Naive thymus-derived CD4-positive, alpha-beta T cell (primary cell): ENCODE measurements around the gene DACH1. TPM values are rescaled to one million over a fixed set of nuclear protein-coding genes. Genes with fewer than 3 reads are reported as not detected.

Experiments
- ATAC-seq: fragments of 150-1000 bp; cut with Tn5 transposase; 2 replicates; pipeline ENCODE4 v1.10.0; 2021; ENCODE audit warnings: mild to moderate bottlenecking, moderate library complexity
- CTCF ChIA-PET: fragments of 350-600 bp; sonication (Branson Sonifier 250); formaldehyde crosslinking; loops from one replicate; lab custom pipeline; 2021; ENCODE audit warnings: antibody characterized with exemption; lab: Charles Lee
- POLR2A ChIA-PET: fragments of 350-600 bp; sonication (Branson Sonifier 250); formaldehyde crosslinking; loops from one replicate; lab custom pipeline; 2021; ENCODE audit warnings: antibody characterized with exemption, inconsistent platforms; lab: Charles Lee
- DNase-seq, 9 donors: peaks; one replicate each; pipeline versions ENCODE4 v3.0.0 to v3.0.0-alpha.2; 2020 to 2022; ENCODE audit warnings: mixed read lengths in 1 of 9
- H3K27ac ChIP-seq: one replicate; pipeline ENCODE4 v1.7.0; 2013; ENCODE audit warnings: mild to moderate bottlenecking, low read depth, low read length, moderate library complexity
- H3K27me3 ChIP-seq, 2 donors: one replicate each; pipeline ENCODE4 v1.7.0; 2013; ENCODE audit warnings: low read length in 2 of 2, mild to moderate bottlenecking in 2 of 2, moderate library complexity in 2 of 2; ENCODE audit not compliant: control insufficient read depth in 2 of 2, insufficient read depth in 2 of 2
- H3K36me3 ChIP-seq, 3 experiments: 1 replicate in 2 of 3; 2 replicates in 1 of 3; pipeline ENCODE4 v1.7.0; 2013; ENCODE audit warnings: low read length in 3 of 3, mild to moderate bottlenecking in 3 of 3, moderate library complexity in 1 of 3; ENCODE audit not compliant: insufficient read depth in 3 of 3, control insufficient read depth in 2 of 3
- H3K4me1 ChIP-seq, 2 donors: one replicate each; pipeline ENCODE4 v1.7.0; 2013; ENCODE audit warnings: low read length in 2 of 2, mild to moderate bottlenecking in 2 of 2, moderate library complexity in 1 of 2; ENCODE audit not compliant: control insufficient read depth in 2 of 2, insufficient read depth in 2 of 2
- H3K4me3 ChIP-seq: 2 replicates; pipeline ENCODE4 v1.7.0; 2013; ENCODE audit warnings: mild to moderate bottlenecking, low read length
- H3K9me3 ChIP-seq, 3 experiments: 1 replicate in 2 of 3; 2 replicates in 1 of 3; pipeline ENCODE4 v1.7.0; 2013; ENCODE audit warnings: low read length in 3 of 3; ENCODE audit not compliant: control insufficient read depth in 2 of 3
- H3K27ac Mint-ChIP-seq, 9 donors: one replicate each; pipeline ENCODE4 v1.8.0; 2020 to 2022; ENCODE audit warnings: mixed read lengths in 9 of 9, mild to moderate bottlenecking in 8 of 9, moderate library complexity in 5 of 9, inconsistent platforms in 2 of 9
- H3K27me3 Mint-ChIP-seq, 5 donors: one replicate each; pipeline ENCODE4 v1.8.0; 2021 to 2022; ENCODE audit warnings: mixed read lengths in 5 of 5, mild to moderate bottlenecking in 1 of 5
- H3K36me3 Mint-ChIP-seq, 5 donors: one replicate each; pipeline ENCODE4 v1.8.0; 2020 to 2022; ENCODE audit warnings: mixed read lengths in 5 of 5, mild to moderate bottlenecking in 3 of 5, inconsistent platforms in 1 of 5
- H3K4me1 Mint-ChIP-seq, 7 donors: one replicate each; pipeline ENCODE4 v1.8.0; 2020 to 2022; ENCODE audit warnings: mixed read lengths in 7 of 7, mild to moderate bottlenecking in 3 of 7, inconsistent platforms in 1 of 7
- H3K4me3 Mint-ChIP-seq, 10 donors: one replicate each; pipeline ENCODE4 v1.8.0; 2020 to 2022; ENCODE audit warnings: mild to moderate bottlenecking in 10 of 10, mixed read lengths in 10 of 10, moderate library complexity in 6 of 10, inconsistent platforms in 2 of 10
- H3K9me3 Mint-ChIP-seq, 11 donors: one replicate each; pipeline ENCODE4 v1.8.0; 2020 to 2022; ENCODE audit warnings: mixed read lengths in 11 of 11, mild to moderate bottlenecking in 4 of 11, inconsistent platforms in 1 of 11, moderate library complexity in 1 of 11
- intact Hi-C, 2 donors: fragments of 100-400 bp; cut with micrococcal nuclease; formaldehyde crosslinking; loops; one replicate each; pipeline ENCODE4 v1.15.1; 2023
- polyA plus RNA-seq, 2 donors: library from polyadenylated mRNA; unstranded; fragments of 300-500 nt; fragmentation: Illumina TruSeq; gene quantifications; one replicate each; pipeline ENCODE4 v1.2.3, GENCODE V29; 2021
- total RNA-seq, 6 experiments: library from RNA in 5 of 6; stranded (reverse) in 5 of 6; gene quantifications; 1 replicate in 5 of 6; 2 replicates in 1 of 6; pipeline ENCODE4 v1.2.3 and lab custom pipeline; 2021 to 2026

DACH1 gene
- total and polyA plus RNA-seq, 7 experiments from 2014 or later, result 0.20 to 1.7 (median 0.57) TPM; not detected in 1

- Mint-ChIP-seq H3K4me3 (no peak overlapping the region), H3K4me1 (no peaks in the 10 kb centered on the region), H3K36me3 (no peaks in the 10 kb centered on the region), H3K27me3 (no peaks in the 10 kb centered on the region), H3K27ac (no peak overlapping the region), H3K9me3 (peaks cover 0 to 5% (median 0%) of the 10 kb centered on the region in 11 donors)
- H3K4me3 ChIP-seq, result no peak overlapping the region
- no peaks in the 10 kb centered on the region for H3K27me3 ChIP-seq
- H3K27ac ChIP-seq, result no peak overlapping the region
- H3K9me3 ChIP-seq, result no peaks in the 10 kb centered on the region
- H3K36me3 ChIP-seq, result no peaks in the 10 kb centered on the region
- ChIA-PET CTCF (no interaction called here), POLR2A (no interaction called here)
- no peaks in the 10 kb centered on the region for H3K4me1 ChIP-seq
- DNase-seq (no peak), ATAC-seq (no peak)
- intact Hi-C loops, result no loop called here
Observed at GRCh38 chr13:71590654-71591148, 276.3 kb downstream of the DACH1 start.

- Histone ChIP-seq H3K4me3 (no peak overlapping the region), H3K36me3 (no peaks in the 10 kb centered on the region), H3K27me3 (no peaks in the 10 kb centered on the region), H3K9me3 (no peaks in the 10 kb centered on the region), H3K27ac (no peak overlapping the region), H3K4me1 (no peaks in the 10 kb centered on the region)
- ATAC-seq (no peak), DNase-seq (no peak)
- Mint-ChIP-seq H3K27ac (no peak overlapping the region), H3K36me3 (no peaks in the 10 kb centered on the region), H3K9me3 (peaks cover 0 to 5% (median 0%) of the 10 kb centered on the region in 11 donors), H3K4me1 (no peaks in the 10 kb centered on the region), H3K4me3 (no peak overlapping the region), H3K27me3 (no peaks in the 10 kb centered on the region)
- intact Hi-C loops, result no loop called here
- CTCF ChIA-PET, result no interaction called here
- POLR2A ChIA-PET, result no interaction called here
Observed at GRCh38 chr13:71589032-71589431, 278.0 kb downstream of the DACH1 start.

- ChIA-PET POLR2A (no interaction called here), CTCF (interaction anchor here (0.7 kb wide), 1 partner anchor 876 kb away, joined by 3 read pairs; no protein-coding TSS in a partner anchor)
- Mint-ChIP-seq H3K4me3 (no peak overlapping the region), H3K27me3 (no peaks in the 10 kb centered on the region), H3K4me1 (no peaks in the 10 kb centered on the region), H3K9me3 (peaks cover 0 to 5% (median 0%) of the 10 kb centered on the region in 11 donors), H3K36me3 (no peaks in the 10 kb centered on the region), H3K27ac (no peak overlapping the region)
- no peaks in the 10 kb centered on the region for H3K36me3 ChIP-seq
- no peaks in the 10 kb centered on the region for H3K27me3 ChIP-seq
- DNase-seq (no peak), ATAC-seq (no peak)
- H3K4me3 ChIP-seq, result no peak overlapping the region
- H3K27ac ChIP-seq, result no peak overlapping the region
- no peaks in the 10 kb centered on the region for H3K9me3 ChIP-seq
- H3K4me1 ChIP-seq, result no peaks in the 10 kb centered on the region
- intact Hi-C loops, result no loop called here
Observed at GRCh38 chr13:71587817-71588216, 279.2 kb downstream of the DACH1 start.

GRCh38 chr13:71587193-71587592, 279.8 kb downstream of the DACH1 start:
- Mint-ChIP-seq H3K4me3 (no peak overlapping the region), H3K36me3 (no peaks in the 10 kb centered on the region), H3K27me3 (no peaks in the 10 kb centered on the region), H3K27ac (no peak overlapping the region), H3K9me3 (peaks cover 0 to 5% (median 0%) of the 10 kb centered on the region in 11 donors), H3K4me1 (no peaks in the 10 kb centered on the region)
- intact Hi-C loops, result no loop called here
- ChIA-PET POLR2A (no interaction called here), CTCF (interaction anchor here (0.6 kb wide), 1 partner anchor 11 kb away, joined by 3 read pairs; no protein-coding TSS in a partner anchor)
- no peaks in the 10 kb centered on the region for H3K27me3 ChIP-seq
- no peaks in the 10 kb centered on the region for H3K4me1 ChIP-seq
- H3K27ac ChIP-seq, result no peak overlapping the region
- H3K36me3 ChIP-seq, result no peaks in the 10 kb centered on the region
- H3K9me3 ChIP-seq, result no peaks in the 10 kb centered on the region
- ATAC-seq, result no peak
- no peak for DNase-seq
- no peak overlapping the region for H3K4me3 ChIP-seq

- Histone ChIP-seq H3K36me3 (no peaks in the 10 kb centered on the region), H3K4me1 (no peaks in the 10 kb centered on the region), H3K27me3 (no peaks in the 10 kb centered on the region), H3K27ac (no peak overlapping the region), H3K9me3 (no peaks in the 10 kb centered on the region), H3K4me3 (no peak overlapping the region)
- Mint-ChIP-seq H3K4me1 (no peaks in the 10 kb centered on the region), H3K9me3 (no peaks in the 10 kb centered on the region), H3K36me3 (no peaks in the 10 kb centered on the region), H3K27me3 (no peaks in the 10 kb centered on the region), H3K4me3 (no peak overlapping the region), H3K27ac (no peak overlapping the region)
- ATAC-seq (no peak), DNase-seq (no peak)
- ChIA-PET POLR2A (no interaction called here), CTCF (no interaction called here)
- intact Hi-C loops, result no loop called here
Observed at GRCh38 chr13:71583581-71583980, 283.4 kb downstream of the DACH1 start.

- intact Hi-C loops, result no loop called here
- H3K4me1 Mint-ChIP-seq, result no peaks in the 10 kb centered on the region
- no peaks in the 10 kb centered on the region for H3K36me3 ChIP-seq
- ATAC-seq (no peak), DNase-seq (no peak)
- peaks cover 0 to 2% (median 0%) of the 10 kb centered on the region in 11 donors for H3K9me3 Mint-ChIP-seq
- H3K27me3 ChIP-seq, result no peaks in the 10 kb centered on the region
- H3K9me3 ChIP-seq, result no peaks in the 10 kb centered on the region
- CTCF ChIA-PET, result no interaction called here
- H3K4me3 ChIP-seq, result no peak overlapping the region
- no peak overlapping the region for H3K27ac Mint-ChIP-seq
- POLR2A ChIA-PET, result no interaction called here
- no peaks in the 10 kb centered on the region for H3K27me3 Mint-ChIP-seq
- no peak overlapping the region for H3K4me3 Mint-ChIP-seq
- H3K4me1 ChIP-seq, result no peaks in the 10 kb centered on the region
- H3K27ac ChIP-seq, result no peak overlapping the region
- H3K36me3 Mint-ChIP-seq, result no peaks in the 10 kb centered on the region
Observed at GRCh38 chr13:71580614-71581013, 286.4 kb downstream of the DACH1 start.

- H3K27ac ChIP-seq, result no peak overlapping the region
- DNase-seq, result no peak
- Mint-ChIP-seq H3K27ac (no peak overlapping the region), H3K9me3 (peaks cover 0 to 2% (median 0%) of the 10 kb centered on the region in 11 donors), H3K4me3 (no peak overlapping the region), H3K27me3 (no peaks in the 10 kb centered on the region), H3K4me1 (no peaks in the 10 kb centered on the region), H3K36me3 (no peaks in the 10 kb centered on the region)
- H3K4me3 ChIP-seq, result no peak overlapping the region
- no peaks in the 10 kb centered on the region for H3K4me1 ChIP-seq
- no peaks in the 10 kb centered on the region for H3K27me3 ChIP-seq
- POLR2A ChIA-PET, result no interaction called here
- CTCF ChIA-PET, result no interaction called here
- ATAC-seq, result no peak
- no peaks in the 10 kb centered on the region for H3K36me3 ChIP-seq
- no peaks in the 10 kb centered on the region for H3K9me3 ChIP-seq
- intact Hi-C loops, result no loop called here
Observed at GRCh38 chr13:71578048-71578447, 289.0 kb downstream of the DACH1 start.
